Measurements from ENCODE around the gene PDGFD. TPM values are rescaled to one million over a fixed set of nuclear protein-coding genes. Genes with fewer than 3 reads are reported as not detected.

The PDGFD gene
- polyA plus RNA-seq, 1 donor (not counting 4 experiments of a cell fraction or from before 2014, with no cell fraction given), result 0.28 TPM

DNA sequence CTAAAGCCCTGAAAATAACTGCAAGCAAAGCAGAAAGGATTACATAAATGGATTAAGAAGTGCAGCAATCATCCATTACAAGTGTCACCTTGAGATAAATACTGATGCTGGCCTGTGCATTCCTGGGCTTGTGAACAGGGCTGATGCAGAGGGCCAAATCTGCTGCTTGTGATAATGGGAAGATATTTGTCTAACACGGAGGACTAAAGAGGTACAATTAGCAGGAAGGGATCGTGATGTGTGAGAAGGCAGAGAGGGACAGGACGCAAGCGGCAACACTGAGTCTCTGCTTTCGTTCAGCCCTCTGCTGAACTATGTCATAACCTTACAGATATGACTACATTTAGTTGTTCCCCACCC, 235.2 kb downstream of the PDGFD start:
- no peaks in the 10 kb centered on the region for H3K9me3 ChIP-seq (ENCODE audit: control insufficient read depth, low read depth, low read length)
- dilution Hi-C loops (cut with MboI; ENCODE audit: extremely low pct_ligation_motif_present, low sequenced_read_pairs), result no loop called here
- H3K36me3 ChIP-seq (ENCODE audit: control insufficient read depth in 2 of 2, extremely low read depth in 1 of 2, insufficient read depth in 2 of 2, low read length in 2 of 2), result no peaks in the 10 kb centered on the region
- H4K20me1 ChIP-seq (ENCODE audit: control insufficient read depth, extremely low read depth, insufficient read depth, low read length), result no peaks in the 10 kb centered on the region
- H3K4me2 ChIP-seq (ENCODE audit: control insufficient read depth, extremely low read depth, insufficient read depth, low read depth, low read length), result no peak overlapping the region
- TF ChIP-seq EZH2 (IDR thresholded peaks at IDR 0.05; ENCODE audit: low read length), result no peak
- TF ChIP-seq, protein P1, sequence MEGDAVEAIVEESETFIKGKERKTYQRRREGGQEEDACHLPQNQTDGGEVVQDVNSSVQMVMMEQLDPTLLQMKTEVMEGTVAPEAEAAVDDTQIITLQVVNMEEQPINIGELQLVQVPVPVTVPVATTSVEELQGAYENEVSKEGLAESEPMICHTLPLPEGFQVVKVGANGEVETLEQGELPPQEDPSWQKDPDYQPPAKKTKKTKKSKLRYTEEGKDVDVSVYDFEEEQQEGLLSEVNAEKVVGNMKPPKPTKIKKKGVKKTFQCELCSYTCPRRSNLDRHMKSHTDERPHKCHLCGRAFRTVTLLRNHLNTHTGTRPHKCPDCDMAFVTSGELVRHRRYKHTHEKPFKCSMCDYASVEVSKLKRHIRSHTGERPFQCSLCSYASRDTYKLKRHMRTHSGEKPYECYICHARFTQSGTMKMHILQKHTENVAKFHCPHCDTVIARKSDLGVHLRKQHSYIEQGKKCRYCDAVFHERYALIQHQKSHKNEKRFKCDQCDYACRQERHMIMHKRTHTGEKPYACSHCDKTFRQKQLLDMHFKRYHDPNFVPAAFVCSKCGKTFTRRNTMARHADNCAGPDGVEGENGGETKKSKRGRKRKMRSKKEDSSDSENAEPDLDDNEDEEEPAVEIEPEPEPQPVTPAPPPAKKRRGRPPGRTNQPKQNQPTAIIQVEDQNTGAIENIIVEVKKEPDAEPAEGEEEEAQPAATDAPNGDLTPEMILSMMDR (optimal IDR thresholded peaks at IDR 0.05 in 1 of 3, IDR thresholded peaks at IDR 0.05 in 1 of 3, conservative IDR thresholded peaks at IDR 0.05 in 1 of 3; ENCODE audit: extremely low read depth in 1 of 3, insufficient read depth in 2 of 3, low read length in 3 of 3), result no peak
- H3K4me1 ChIP-seq (ENCODE audit: control insufficient read depth, extremely low read depth, insufficient read depth, low read length), result peaks cover 2% of the 10 kb centered on the region
- H3K79me2 ChIP-seq (ENCODE audit: control insufficient read depth, insufficient read depth, low read length), result no peaks in the 10 kb centered on the region
- FAIRE-seq, result no peak
- H3K9me1 ChIP-seq (ENCODE audit: control insufficient read depth, extremely low read depth, insufficient read depth, low read length), result no peaks in the 10 kb centered on the region
- no peak for DNase-seq (ENCODE audit: low read depth, low spot score)
- no peak overlapping the region for H3K9ac ChIP-seq (ENCODE audit: control insufficient read depth, extremely low read depth, insufficient read depth, low read length)
- no peak overlapping the region for H2AFZ ChIP-seq (ENCODE audit: control insufficient read depth, low read length)
- no peaks in the 10 kb centered on the region for H3K27me3 ChIP-seq (ENCODE audit: control insufficient read depth, extremely low read depth, insufficient read depth, low read length)
- no peak overlapping the region for H3K4me3 ChIP-seq (ENCODE audit: control insufficient read depth in 2 of 3, extremely low read depth in 1 of 3, insufficient read depth in 2 of 3, low read depth in 1 of 3, low read length in 3 of 3)
- no peak overlapping the region for H3K27ac ChIP-seq (ENCODE audit: control insufficient read depth, insufficient read depth, low read length)

DNA sequence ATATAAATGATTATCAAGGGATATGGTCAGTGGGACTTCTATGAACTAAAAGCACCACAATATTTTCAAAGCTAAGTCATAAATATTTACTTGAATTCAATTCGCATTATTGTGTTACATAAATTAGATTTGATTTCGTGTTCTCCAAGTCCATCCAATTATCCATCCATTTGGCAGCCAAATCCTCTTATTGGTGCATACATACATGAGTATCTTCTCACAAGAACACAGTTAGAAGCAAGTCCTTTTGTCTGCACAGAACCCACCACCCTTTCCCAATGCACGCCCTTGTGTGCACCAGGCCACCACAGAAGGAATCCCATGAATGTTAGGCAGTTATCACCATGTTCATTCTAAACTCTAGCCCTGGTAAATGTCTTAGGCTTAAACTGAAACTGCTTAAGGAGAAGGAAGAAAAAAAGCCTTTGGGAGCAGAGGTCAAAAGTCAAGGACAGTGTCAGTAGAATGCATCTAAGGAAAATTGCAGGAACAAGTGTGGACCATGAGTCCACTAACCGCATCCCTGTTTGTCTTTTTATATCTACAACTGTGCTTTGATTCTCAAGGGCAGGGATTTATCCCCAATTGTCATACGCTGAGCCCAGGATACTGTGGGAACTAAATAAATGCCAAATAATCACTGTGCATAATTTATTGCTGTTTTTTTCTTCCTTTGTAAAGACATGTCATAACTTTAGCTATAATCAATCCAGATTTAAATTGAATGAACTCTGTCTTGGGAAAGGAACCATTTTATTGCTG, 235.7 kb downstream of the PDGFD start:
- H3K9ac ChIP-seq (ENCODE audit: control insufficient read depth, extremely low read depth, insufficient read depth, low read length), result no peak overlapping the region
- TF ChIP-seq, protein P1 (optimal IDR thresholded peaks at IDR 0.05 in 1 of 3, IDR thresholded peaks at IDR 0.05 in 1 of 3, conservative IDR thresholded peaks at IDR 0.05 in 1 of 3; ENCODE audit: extremely low read depth in 1 of 3, insufficient read depth in 2 of 3, low read length in 3 of 3), result no peak
- TF ChIP-seq EZH2 (IDR thresholded peaks at IDR 0.05; ENCODE audit: low read length), result no peak
- no peaks in the 10 kb centered on the region for H3K9me3 ChIP-seq (ENCODE audit: control insufficient read depth, low read depth, low read length)
- H3K79me2 ChIP-seq (ENCODE audit: control insufficient read depth, insufficient read depth, low read length), result no peaks in the 10 kb centered on the region
- no peak overlapping the region for H3K4me3 ChIP-seq (ENCODE audit: control insufficient read depth in 2 of 3, extremely low read depth in 1 of 3, insufficient read depth in 2 of 3, low read depth in 1 of 3, low read length in 3 of 3)
- H3K27ac ChIP-seq (ENCODE audit: control insufficient read depth, insufficient read depth, low read length), result no peak overlapping the region
- no peaks in the 10 kb centered on the region for H3K9me1 ChIP-seq (ENCODE audit: control insufficient read depth, extremely low read depth, insufficient read depth, low read length)
- FAIRE-seq (no peak), DNase-seq (ENCODE audit: low read depth, low spot score) (no peak)
- H4K20me1 ChIP-seq (ENCODE audit: control insufficient read depth, extremely low read depth, insufficient read depth, low read length), result no peaks in the 10 kb centered on the region
- no peaks in the 10 kb centered on the region for H3K27me3 ChIP-seq (ENCODE audit: control insufficient read depth, extremely low read depth, insufficient read depth, low read length)
- no peak overlapping the region for H2AFZ ChIP-seq (ENCODE audit: control insufficient read depth, low read length)
- H3K36me3 ChIP-seq (ENCODE audit: control insufficient read depth in 2 of 2, extremely low read depth in 1 of 2, insufficient read depth in 2 of 2, low read length in 2 of 2), result no peaks in the 10 kb centered on the region
- H3K4me1 ChIP-seq (ENCODE audit: control insufficient read depth, extremely low read depth, insufficient read depth, low read length), result peaks cover 7% of the 10 kb centered on the region
- no peak overlapping the region for H3K4me2 ChIP-seq (ENCODE audit: control insufficient read depth, extremely low read depth, insufficient read depth, low read depth, low read length)
- dilution Hi-C loops (cut with MboI; ENCODE audit: extremely low pct_ligation_motif_present, low sequenced_read_pairs), result no loop called here
